Measurements from ENCODE around the gene DLG5. TPM values are rescaled to one million over a fixed set of nuclear protein-coding genes. Genes with fewer than 3 reads are reported as not detected.

The DLG5 gene
- total RNA-seq, 1 experiment from 2014 or later = 51.0 TPM

GRCh38 chr10:77793831-77794230, 132.7 kb downstream of the DLG5 start:
- BruUV-seq (replicated peaks) = no TSS peak
- no peak for TF ChIP-seq CTCF (IDR thresholded peaks at IDR 0.05; ENCODE audit: unreplicated experiment)
- H3K27ac Mint-ChIP-seq (ENCODE audit: unreplicated experiment) = no peak overlapping the region
- H3K27me3 Mint-ChIP-seq (ENCODE audit: unreplicated experiment) = no peaks in the 10 kb centered on the region
- no peaks in the 10 kb centered on the region for H3K36me3 Mint-ChIP-seq (ENCODE audit: insufficient read depth, unreplicated experiment)
- H3K4me1 Mint-ChIP-seq (ENCODE audit: low read depth, unreplicated experiment) = no peaks in the 10 kb centered on the region
- intact Hi-C loops (cut with micrococcal nuclease; ENCODE audit: unreplicated experiment) = no loop called here
- CTCF ChIA-PET = no interaction called here
- DNase-seq = no peak
- H3K9me3 Mint-ChIP-seq (ENCODE audit: low read depth, unreplicated experiment) = no peaks in the 10 kb centered on the region
- H3K4me3 Mint-ChIP-seq (ENCODE audit: low read depth, unreplicated experiment) = no peak overlapping the region

- no peaks in the 10 kb centered on the region for H3K9me3 Mint-ChIP-seq (ENCODE audit: low read depth, unreplicated experiment)
- CTCF ChIA-PET = no interaction called here
- no peaks in the 10 kb centered on the region for H3K27me3 Mint-ChIP-seq (ENCODE audit: unreplicated experiment)
- H3K4me3 Mint-ChIP-seq (ENCODE audit: low read depth, unreplicated experiment) = no peak overlapping the region
- no TSS peak for BruUV-seq (replicated peaks)
- peaks cover 4% of the 10 kb centered on the region for H3K36me3 Mint-ChIP-seq (ENCODE audit: insufficient read depth, unreplicated experiment)
- intact Hi-C loops (cut with micrococcal nuclease; ENCODE audit: unreplicated experiment) = no loop called here
- DNase-seq = no peak
- TF ChIP-seq CTCF (IDR thresholded peaks at IDR 0.05; ENCODE audit: unreplicated experiment) = no peak
- no peaks in the 10 kb centered on the region for H3K4me1 Mint-ChIP-seq (ENCODE audit: low read depth, unreplicated experiment)
- H3K27ac Mint-ChIP-seq (ENCODE audit: unreplicated experiment) = no peak overlapping the region
Observed at GRCh38 chr10:77792155-77792554, 134.4 kb downstream of the DLG5 start.

GRCh38 chr10:77791506-77791905, 135.0 kb downstream of the DLG5 start:
- CTCF ChIA-PET = no interaction called here
- intact Hi-C loops (cut with micrococcal nuclease; ENCODE audit: unreplicated experiment) = no loop called here
- no peak for DNase-seq
- peaks cover 4% of the 10 kb centered on the region for H3K36me3 Mint-ChIP-seq (ENCODE audit: insufficient read depth, unreplicated experiment)
- no peak overlapping the region for H3K4me3 Mint-ChIP-seq (ENCODE audit: low read depth, unreplicated experiment)
- no peaks in the 10 kb centered on the region for H3K9me3 Mint-ChIP-seq (ENCODE audit: low read depth, unreplicated experiment)
- H3K27ac Mint-ChIP-seq (ENCODE audit: unreplicated experiment) = no peak overlapping the region
- no peaks in the 10 kb centered on the region for H3K27me3 Mint-ChIP-seq (ENCODE audit: unreplicated experiment)
- no TSS peak for BruUV-seq (replicated peaks)
- no peaks in the 10 kb centered on the region for H3K4me1 Mint-ChIP-seq (ENCODE audit: low read depth, unreplicated experiment)
- no peak for TF ChIP-seq CTCF (IDR thresholded peaks at IDR 0.05; ENCODE audit: unreplicated experiment)

- Mint-ChIP-seq H3K36me3 (ENCODE audit: insufficient read depth, unreplicated experiment) (peaks cover 4% of the 10 kb centered on the region), H3K4me1 (ENCODE audit: low read depth, unreplicated experiment) (no peaks in the 10 kb centered on the region), H3K9me3 (ENCODE audit: low read depth, unreplicated experiment) (no peaks in the 10 kb centered on the region), H3K4me3 (ENCODE audit: low read depth, unreplicated experiment) (no peak overlapping the region), H3K27me3 (ENCODE audit: unreplicated experiment) (no peaks in the 10 kb centered on the region), H3K27ac (ENCODE audit: unreplicated experiment) (no peak overlapping the region)
- intact Hi-C loops (cut with micrococcal nuclease; ENCODE audit: unreplicated experiment) = no loop called here
- CTCF ChIA-PET = no interaction called here
- BruUV-seq (replicated peaks) = no TSS peak
- TF ChIP-seq CTCF (IDR thresholded peaks at IDR 0.05; ENCODE audit: unreplicated experiment) = no peak
- DNase-seq = no peak
Observed at GRCh38 chr10:77789861-77790260, 136.7 kb downstream of the DLG5 start.

- Mint-ChIP-seq H3K27ac (ENCODE audit: unreplicated experiment) (no peak overlapping the region), H3K4me1 (ENCODE audit: low read depth, unreplicated experiment) (no peaks in the 10 kb centered on the region), H3K4me3 (ENCODE audit: low read depth, unreplicated experiment) (no peak overlapping the region), H3K27me3 (ENCODE audit: unreplicated experiment) (no peaks in the 10 kb centered on the region), H3K36me3 (ENCODE audit: insufficient read depth, unreplicated experiment) (peaks cover 4% of the 10 kb centered on the region), H3K9me3 (ENCODE audit: low read depth, unreplicated experiment) (no peaks in the 10 kb centered on the region)
- no peak for DNase-seq
- CTCF ChIA-PET = no interaction called here
- BruUV-seq (replicated peaks) = no TSS peak
- no peak for TF ChIP-seq CTCF (IDR thresholded peaks at IDR 0.05; ENCODE audit: unreplicated experiment)
- intact Hi-C loops (cut with micrococcal nuclease; ENCODE audit: unreplicated experiment) = no loop called here
Observed at GRCh38 chr10:77789016-77789415, 137.5 kb downstream of the DLG5 start.

Data from Calu3 (cell line).